GM12872 (cell line): Measurements from ENCODE around the gene SSB.

Experiments used
- TF ChIP-seq, protein P1 (sequence below): IDR thresholded peaks from 3 replicates; pipeline ENCODE4 v1.5.1; 2011; ENCODE audit warnings: low read depth, mild to moderate bottlenecking, low read length, moderate library complexity; ENCODE audit not compliant: insufficient read depth

SSB gene

DNA sequence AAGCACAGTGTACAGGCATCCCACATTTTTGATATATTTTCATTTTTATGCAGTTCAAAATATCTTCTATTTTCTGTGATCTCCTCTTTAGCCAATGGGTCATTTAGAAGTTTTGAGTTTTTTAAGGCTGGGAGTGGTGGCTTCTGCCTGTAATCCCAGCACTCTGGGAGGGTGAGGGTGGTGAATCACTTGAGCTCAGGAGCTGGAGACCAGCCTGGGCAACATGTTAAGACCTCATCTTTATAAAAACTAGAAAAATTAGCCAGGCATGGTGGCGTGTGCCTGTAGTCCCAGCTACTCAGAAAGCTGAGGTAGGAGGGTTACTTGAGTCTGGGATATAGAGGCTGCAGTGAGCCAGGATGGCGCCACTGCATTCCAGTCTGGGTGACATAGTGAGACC, 46.3 kb downstream of the SSB start:
- TF ChIP-seq, protein P1, sequence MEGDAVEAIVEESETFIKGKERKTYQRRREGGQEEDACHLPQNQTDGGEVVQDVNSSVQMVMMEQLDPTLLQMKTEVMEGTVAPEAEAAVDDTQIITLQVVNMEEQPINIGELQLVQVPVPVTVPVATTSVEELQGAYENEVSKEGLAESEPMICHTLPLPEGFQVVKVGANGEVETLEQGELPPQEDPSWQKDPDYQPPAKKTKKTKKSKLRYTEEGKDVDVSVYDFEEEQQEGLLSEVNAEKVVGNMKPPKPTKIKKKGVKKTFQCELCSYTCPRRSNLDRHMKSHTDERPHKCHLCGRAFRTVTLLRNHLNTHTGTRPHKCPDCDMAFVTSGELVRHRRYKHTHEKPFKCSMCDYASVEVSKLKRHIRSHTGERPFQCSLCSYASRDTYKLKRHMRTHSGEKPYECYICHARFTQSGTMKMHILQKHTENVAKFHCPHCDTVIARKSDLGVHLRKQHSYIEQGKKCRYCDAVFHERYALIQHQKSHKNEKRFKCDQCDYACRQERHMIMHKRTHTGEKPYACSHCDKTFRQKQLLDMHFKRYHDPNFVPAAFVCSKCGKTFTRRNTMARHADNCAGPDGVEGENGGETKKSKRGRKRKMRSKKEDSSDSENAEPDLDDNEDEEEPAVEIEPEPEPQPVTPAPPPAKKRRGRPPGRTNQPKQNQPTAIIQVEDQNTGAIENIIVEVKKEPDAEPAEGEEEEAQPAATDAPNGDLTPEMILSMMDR = no peak

- TF ChIP-seq, protein P1 = no peak
These were observed 51.0 kb downstream of the SSB start for GRCh38 chr2:169849710-169850109.

DNA sequence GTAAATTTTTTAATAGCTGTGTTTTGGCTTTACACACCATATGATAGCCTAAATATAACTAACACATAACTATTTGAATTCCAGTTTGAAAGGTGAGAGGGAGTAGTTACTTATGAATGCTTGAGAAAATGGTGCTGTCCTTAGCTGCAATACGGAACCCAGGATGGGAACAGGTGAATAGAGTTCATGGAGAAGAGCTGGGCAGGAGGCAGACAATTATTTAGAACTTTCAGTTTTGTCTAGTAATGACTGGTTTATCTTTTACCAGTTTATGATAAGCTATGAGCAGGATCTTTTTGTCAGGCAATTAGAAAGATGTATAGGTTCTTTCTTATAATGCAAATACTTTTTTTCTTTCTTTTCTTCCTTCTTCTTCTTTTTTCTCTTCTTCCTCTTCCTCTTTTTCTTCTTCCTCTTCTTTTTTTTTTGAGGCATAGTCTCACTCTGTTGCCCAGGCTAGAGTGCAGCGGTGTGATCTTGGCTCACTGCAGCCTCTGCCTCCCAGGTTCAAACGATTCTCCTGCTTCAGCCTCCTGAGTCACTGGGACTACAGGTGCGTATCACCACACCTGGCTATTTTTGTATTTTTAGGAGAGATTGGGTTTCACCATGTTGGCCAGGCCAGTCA, 54.5 kb downstream of the SSB start:
- TF ChIP-seq, protein P1 = no peak

- TF ChIP-seq, protein P1 = no peak
These were observed 60.8 kb downstream of the SSB start for GRCh38 chr2:169859423-169859822.

- TF ChIP-seq, protein P1 = no peak
These were observed 61.5 kb downstream of the SSB start for GRCh38 chr2:169860149-169860548.
